Ovary (tissue), 3 donors: ENCODE results near the gene SLCO3A1.

Experiments
- POLR2A ChIP-seq: fragments of 450-650 bp; IDR thresholded peaks from one replicate; pipeline ENCODE4 v1.6.1; 2017; ENCODE audit warnings: antibody characterized with exemption, mild to moderate bottlenecking, moderate library complexity
- TF ChIP-seq, protein P1 (sequence below), 3 donors: fragments of 450-650 bp in 2 of 3; fragments of 200-600 bp in 1 of 3; IDR thresholded peaks; one replicate each; pipeline versions ENCODE4 v1.5.1 to v1.8.0; 2016 to 2022; ENCODE audit warnings: antibody characterized with exemption in 3 of 3, mild to moderate bottlenecking in 1 of 3
- donor health status: DM: no; HTN: no; CAD: no.

DNA sequence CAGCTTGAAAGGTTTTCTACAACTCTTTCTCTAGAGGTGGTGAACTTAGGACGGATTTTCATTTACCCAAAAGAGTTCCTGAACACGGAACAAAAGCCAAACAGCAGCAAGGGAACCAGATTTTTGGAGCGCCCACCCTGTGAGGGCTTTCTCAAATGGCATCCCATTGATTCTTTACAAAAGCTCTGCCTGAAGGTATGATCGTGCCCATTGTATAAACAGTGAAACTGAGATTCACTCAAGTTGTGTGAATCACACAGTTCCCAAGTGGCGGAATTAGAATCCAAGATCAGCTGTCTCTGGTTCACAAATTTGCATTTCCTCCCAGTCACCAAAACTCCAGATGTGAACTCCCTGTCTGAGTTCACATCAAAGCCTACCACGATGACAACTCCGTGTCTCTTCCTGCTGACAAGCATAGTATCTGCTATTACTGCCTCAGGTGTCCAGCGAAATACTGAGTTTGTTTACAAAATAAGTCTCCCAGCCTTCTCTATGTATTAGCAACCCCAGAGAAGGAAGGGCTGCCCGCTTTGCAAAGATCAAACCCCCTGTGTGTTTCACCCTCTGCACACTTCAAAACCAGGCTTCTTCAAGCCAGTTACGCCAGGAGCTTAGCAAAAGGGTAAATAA lies 304.3 kb downstream of the SLCO3A1 start:
- TF ChIP-seq, protein P1, sequence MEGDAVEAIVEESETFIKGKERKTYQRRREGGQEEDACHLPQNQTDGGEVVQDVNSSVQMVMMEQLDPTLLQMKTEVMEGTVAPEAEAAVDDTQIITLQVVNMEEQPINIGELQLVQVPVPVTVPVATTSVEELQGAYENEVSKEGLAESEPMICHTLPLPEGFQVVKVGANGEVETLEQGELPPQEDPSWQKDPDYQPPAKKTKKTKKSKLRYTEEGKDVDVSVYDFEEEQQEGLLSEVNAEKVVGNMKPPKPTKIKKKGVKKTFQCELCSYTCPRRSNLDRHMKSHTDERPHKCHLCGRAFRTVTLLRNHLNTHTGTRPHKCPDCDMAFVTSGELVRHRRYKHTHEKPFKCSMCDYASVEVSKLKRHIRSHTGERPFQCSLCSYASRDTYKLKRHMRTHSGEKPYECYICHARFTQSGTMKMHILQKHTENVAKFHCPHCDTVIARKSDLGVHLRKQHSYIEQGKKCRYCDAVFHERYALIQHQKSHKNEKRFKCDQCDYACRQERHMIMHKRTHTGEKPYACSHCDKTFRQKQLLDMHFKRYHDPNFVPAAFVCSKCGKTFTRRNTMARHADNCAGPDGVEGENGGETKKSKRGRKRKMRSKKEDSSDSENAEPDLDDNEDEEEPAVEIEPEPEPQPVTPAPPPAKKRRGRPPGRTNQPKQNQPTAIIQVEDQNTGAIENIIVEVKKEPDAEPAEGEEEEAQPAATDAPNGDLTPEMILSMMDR (IDR thresholded peaks at IDR 0.05) = no peak
- no peak for TF ChIP-seq POLR2A
